ENCODE results near the gene BCAR3. TPM values are rescaled to one million over a fixed set of nuclear protein-coding genes. Genes with fewer than 3 reads are reported as not detected.

The BCAR3 gene
- total RNA-seq, 1 donor from 2014 or later = 59.5 TPM

- no peak overlapping the region for H3K27ac Mint-ChIP-seq
- peaks cover 45% of the 10 kb centered on the region for H3K4me1 Mint-ChIP-seq
- no peaks in the 10 kb centered on the region for H3K27me3 Mint-ChIP-seq
- TF ChIP-seq, protein P1, sequence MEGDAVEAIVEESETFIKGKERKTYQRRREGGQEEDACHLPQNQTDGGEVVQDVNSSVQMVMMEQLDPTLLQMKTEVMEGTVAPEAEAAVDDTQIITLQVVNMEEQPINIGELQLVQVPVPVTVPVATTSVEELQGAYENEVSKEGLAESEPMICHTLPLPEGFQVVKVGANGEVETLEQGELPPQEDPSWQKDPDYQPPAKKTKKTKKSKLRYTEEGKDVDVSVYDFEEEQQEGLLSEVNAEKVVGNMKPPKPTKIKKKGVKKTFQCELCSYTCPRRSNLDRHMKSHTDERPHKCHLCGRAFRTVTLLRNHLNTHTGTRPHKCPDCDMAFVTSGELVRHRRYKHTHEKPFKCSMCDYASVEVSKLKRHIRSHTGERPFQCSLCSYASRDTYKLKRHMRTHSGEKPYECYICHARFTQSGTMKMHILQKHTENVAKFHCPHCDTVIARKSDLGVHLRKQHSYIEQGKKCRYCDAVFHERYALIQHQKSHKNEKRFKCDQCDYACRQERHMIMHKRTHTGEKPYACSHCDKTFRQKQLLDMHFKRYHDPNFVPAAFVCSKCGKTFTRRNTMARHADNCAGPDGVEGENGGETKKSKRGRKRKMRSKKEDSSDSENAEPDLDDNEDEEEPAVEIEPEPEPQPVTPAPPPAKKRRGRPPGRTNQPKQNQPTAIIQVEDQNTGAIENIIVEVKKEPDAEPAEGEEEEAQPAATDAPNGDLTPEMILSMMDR (IDR thresholded peaks at IDR 0.05) = no peak
- ATAC-seq (ENCODE audit: low read depth) (no peak), DNase-seq (no peak)
- intact Hi-C loops (cut with micrococcal nuclease) = no loop called here
- no peak overlapping the region for H3K4me3 Mint-ChIP-seq
- H3K9me3 Mint-ChIP-seq = peaks cover 7% of the 10 kb centered on the region
- H3K36me3 Mint-ChIP-seq (ENCODE audit: low read depth) = no peaks in the 10 kb centered on the region
- ChIA-PET POLR2A (interaction anchor here (1.0 kb wide), 1 partner anchor 10 kb away, joined by 3 read pairs; no protein-coding TSS in a partner anchor), CTCF (interaction anchor here (2.0 kb wide), 1 partner anchor 84 kb away, joined by 5 read pairs; no protein-coding TSS in a partner anchor)
These were observed 32.7 kb upstream of the BCAR3 start for GRCh38 chr1:93714356-93714755.

GRCh38 chr1:93713341-93713740 is 31.7 kb upstream of the BCAR3 start:
- ATAC-seq (ENCODE audit: low read depth) = no peak
- no peaks in the 10 kb centered on the region for H3K27me3 Mint-ChIP-seq
- intact Hi-C loops (cut with micrococcal nuclease) = no loop called here
- no peaks in the 10 kb centered on the region for H3K36me3 Mint-ChIP-seq (ENCODE audit: low read depth)
- no peak for DNase-seq
- H3K27ac Mint-ChIP-seq = no peak overlapping the region
- CTCF ChIA-PET = no interaction called here
- peaks cover 7% of the 10 kb centered on the region for H3K9me3 Mint-ChIP-seq
- POLR2A ChIA-PET = interaction anchor here (0.6 to 1.7 kb wide), 2 partner anchors 17 to 32 kb away, joined by 4 read pairs; partner anchors contain the start of gene BCAR3
- TF ChIP-seq, protein P1 (IDR thresholded peaks at IDR 0.05) = no peak
- no peak overlapping the region for H3K4me3 Mint-ChIP-seq
- peaks cover 55% of the 10 kb centered on the region for H3K4me1 Mint-ChIP-seq

DNA sequence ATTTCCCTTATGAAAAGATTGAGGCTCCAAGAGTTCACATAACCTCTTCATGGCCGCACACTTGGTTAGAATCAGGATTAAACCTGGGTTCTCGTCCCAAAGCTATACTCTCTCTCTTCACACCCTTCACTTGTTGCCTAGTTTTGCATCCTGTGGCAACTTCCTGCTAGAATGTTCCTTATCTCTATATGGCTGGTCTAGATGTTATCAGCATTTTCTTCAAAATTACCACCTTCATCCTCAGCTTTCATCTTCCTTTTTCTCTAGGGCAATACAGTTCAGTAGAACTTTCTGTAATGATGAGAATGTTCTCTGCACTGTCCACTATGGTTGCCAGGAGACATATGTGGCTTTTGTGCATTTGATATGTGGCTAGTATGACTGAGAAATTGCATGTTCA is 31.1 kb upstream of the BCAR3 start:
- no peak overlapping the region for H3K4me3 Mint-ChIP-seq
- intact Hi-C loops (cut with micrococcal nuclease) = no loop called here

GRCh38 chr1:93710499-93711453 is 29.1 kb upstream of the BCAR3 start:
- Mint-ChIP-seq H3K36me3 (ENCODE audit: low read depth) (no peaks in the 10 kb centered on the region), H3K4me1 (peaks cover 62% of the 10 kb centered on the region), H3K27me3 (no peaks in the 10 kb centered on the region), H3K27ac (peak overlapping the region; percentile 42), H3K9me3 (no peaks in the 10 kb centered on the region), H3K4me3 (no peak overlapping the region)
- ATAC-seq (ENCODE audit: low read depth) (no peak), DNase-seq (no peak)
- intact Hi-C loops (cut with micrococcal nuclease) = no loop called here
- ChIA-PET CTCF (interaction anchor here (1.1 kb wide), 1 partner anchor 79 kb away, joined by 3 read pairs; no protein-coding TSS in a partner anchor), POLR2A (interaction anchor here (0.8 kb wide), 1 partner anchor 29 kb away, joined by 3 read pairs; the partner anchor contains the start of gene BCAR3)
- TF ChIP-seq, protein P1 (IDR thresholded peaks at IDR 0.05) = no peak

More for the DNA sequence above, 31.1 kb upstream of the BCAR3 start:
- Mint-ChIP-seq H3K27me3 (no peaks in the 10 kb centered on the region), H3K4me1 (peaks cover 61% of the 10 kb centered on the region), H3K36me3 (ENCODE audit: low read depth) (no peaks in the 10 kb centered on the region), H3K27ac (no peak overlapping the region), H3K9me3 (peaks cover 7% of the 10 kb centered on the region)
- ChIA-PET POLR2A (interaction anchor here (0.7 to 1.7 kb wide), 2 partner anchors 17 to 31 kb away, joined by 3 to 4 read pairs; partner anchors contain the start of gene BCAR3), CTCF (no interaction called here)
- ATAC-seq (ENCODE audit: low read depth) (no peak), DNase-seq (no peak)
- TF ChIP-seq, protein P1 (IDR thresholded peaks at IDR 0.05) = no peak

Data from activated B cell treated with CpG ODN at 0.5 μM for 24 hours (primary cell).